Uterus (tissue), 4 donors: ENCODE data around the gene KYNU. TPM values are rescaled to one million over a fixed set of nuclear protein-coding genes. Genes with fewer than 3 reads are reported as not detected.
"Not testable (repeated sequence)": the region's sequence is repeated elsewhere in the genome, so short reads cannot be mapped to it uniquely, and the experiment has no call there.

Source experiments
- DNase-seq, 2 donors: peaks; one replicate each; pipeline ENCODE4 v3.0.0-alpha.2; 2019 to 2020
- H3K27ac ChIP-seq, 2 donors: fragments of 200-600 bp; sonication (generic); 1 replicate in 1 of 2; 2 replicates in 1 of 2; pipeline ENCODE4 v1.5.1; 2016 to 2018
- H3K27me3 ChIP-seq, 2 donors: fragments of 200-600 bp; sonication (generic); one replicate each; pipeline ENCODE4 v1.5.1; 2018 to 2019; ENCODE audit warnings: control low read depth in 1 of 2
- H3K36me3 ChIP-seq, 2 donors: fragments of 200-600 bp; sonication (generic); one replicate each; pipeline ENCODE4 v1.5.1; 2019; ENCODE audit warnings: control low read depth in 1 of 2
- H3K4me1 ChIP-seq, 2 donors: fragments of 200-600 bp; sonication (generic); one replicate each; pipeline ENCODE4 v1.5.1; 2018 to 2019; ENCODE audit warnings: control low read depth in 1 of 2
- H3K4me3 ChIP-seq, 2 donors: fragments of 200-600 bp; sonication (generic); 1 replicate in 1 of 2; 2 replicates in 1 of 2; pipeline ENCODE4 v1.5.1; 2018 to 2019; ENCODE audit warnings: mild to moderate bottlenecking in 1 of 2
- H3K9me3 ChIP-seq, 2 donors: fragments of 200-600 bp; sonication (generic); one replicate each; pipeline ENCODE4 v1.5.1; 2019; ENCODE audit warnings: control low read depth in 1 of 2
- POLR2A ChIP-seq, 2 donors: fragments of 450-650 bp; IDR thresholded peaks; one replicate each; pipeline ENCODE4 v1.6.1; 2016; ENCODE audit warnings: antibody characterized with exemption in 2 of 2, mild to moderate bottlenecking in 1 of 2, moderate library complexity in 1 of 2
- intact Hi-C: fragments of 100-400 bp; cut with DNase I; formaldehyde crosslinking; loops from one replicate; pipeline ENCODE4 v1.15.1; 2023; ENCODE audit warnings: low total_unique reads
- total RNA-seq, 4 donors: library from RNA; depleted of rRNA in 3 of 4; stranded (reverse); fragments of >200 nt in 3 of 4; gene quantifications; one replicate each; pipeline versions ENCODE4 v1.1.0 to v1.2.4, GENCODE V29; 2014 to 2023
- TF ChIP-seq, protein P1 (sequence below), 4 experiments: fragments of 200-600 bp in 2 of 4; fragments of 450-650 bp in 2 of 4; sonication (generic) in 2 of 4; IDR thresholded peaks; one replicate each; pipeline ENCODE4 v1.5.1; 2016 to 2019; ENCODE audit warnings: antibody characterized with exemption in 4 of 4, mild to moderate bottlenecking in 2 of 4, moderate library complexity in 1 of 4
- donor health status: DM: yes; HTN: yes; CAD: no.

KYNU gene
- total RNA-seq, 4 donors from 2014 or later = 1.9 to 5.3 (median 2.1) TPM; not detected in 1

DNA sequence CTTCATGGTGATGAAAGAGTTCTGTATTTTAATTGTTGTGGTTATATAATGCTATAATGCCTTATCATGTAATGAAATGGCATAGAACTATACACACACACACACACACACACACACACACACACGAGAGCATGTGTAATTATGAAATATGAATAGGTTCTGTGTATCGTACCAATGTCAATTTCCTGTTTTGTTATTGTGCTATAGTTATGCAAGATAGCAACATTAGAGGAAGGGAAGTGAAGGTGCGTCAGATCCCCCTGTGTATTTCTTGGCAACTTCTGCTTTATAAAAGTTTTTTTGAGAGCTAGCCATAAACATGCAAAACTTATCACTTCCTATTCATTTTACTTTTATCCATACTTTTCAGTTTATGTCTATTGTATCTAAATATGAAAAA lies 191.0 kb downstream of the KYNU start:
- TF ChIP-seq, protein P1, sequence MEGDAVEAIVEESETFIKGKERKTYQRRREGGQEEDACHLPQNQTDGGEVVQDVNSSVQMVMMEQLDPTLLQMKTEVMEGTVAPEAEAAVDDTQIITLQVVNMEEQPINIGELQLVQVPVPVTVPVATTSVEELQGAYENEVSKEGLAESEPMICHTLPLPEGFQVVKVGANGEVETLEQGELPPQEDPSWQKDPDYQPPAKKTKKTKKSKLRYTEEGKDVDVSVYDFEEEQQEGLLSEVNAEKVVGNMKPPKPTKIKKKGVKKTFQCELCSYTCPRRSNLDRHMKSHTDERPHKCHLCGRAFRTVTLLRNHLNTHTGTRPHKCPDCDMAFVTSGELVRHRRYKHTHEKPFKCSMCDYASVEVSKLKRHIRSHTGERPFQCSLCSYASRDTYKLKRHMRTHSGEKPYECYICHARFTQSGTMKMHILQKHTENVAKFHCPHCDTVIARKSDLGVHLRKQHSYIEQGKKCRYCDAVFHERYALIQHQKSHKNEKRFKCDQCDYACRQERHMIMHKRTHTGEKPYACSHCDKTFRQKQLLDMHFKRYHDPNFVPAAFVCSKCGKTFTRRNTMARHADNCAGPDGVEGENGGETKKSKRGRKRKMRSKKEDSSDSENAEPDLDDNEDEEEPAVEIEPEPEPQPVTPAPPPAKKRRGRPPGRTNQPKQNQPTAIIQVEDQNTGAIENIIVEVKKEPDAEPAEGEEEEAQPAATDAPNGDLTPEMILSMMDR (IDR thresholded peaks at IDR 0.05) = no peak
- no peaks in the 10 kb centered on the region for H3K9me3 ChIP-seq
- no peaks in the 10 kb centered on the region for H3K27me3 ChIP-seq
- H3K27ac ChIP-seq = no peak overlapping the region
- intact Hi-C loops = no loop called here
- no peaks in the 10 kb centered on the region for H3K36me3 ChIP-seq
- DNase-seq = no peak
- no peak overlapping the region for H3K4me3 ChIP-seq
- H3K4me1 ChIP-seq = no peaks in the 10 kb centered on the region

DNA sequence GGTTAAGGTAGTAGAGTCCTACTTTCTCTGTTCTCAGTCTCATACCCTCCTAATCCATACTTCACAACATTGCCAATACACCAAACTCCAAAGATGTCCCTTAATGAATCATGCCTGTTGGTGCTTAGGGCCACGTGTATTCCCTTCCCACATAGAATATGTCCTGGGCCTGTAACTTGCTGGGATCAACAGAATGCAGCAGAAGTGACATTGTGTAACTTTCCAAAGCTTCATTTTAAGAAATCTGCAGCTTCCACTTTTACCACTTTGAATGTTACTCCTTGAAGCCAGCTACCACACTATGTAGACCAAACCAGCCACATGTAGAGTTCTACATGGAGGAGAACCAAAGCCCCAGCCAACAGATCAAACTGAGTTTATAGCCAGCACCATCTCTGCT lies 193.2 kb downstream of the KYNU start:
- no peak for DNase-seq
- Histone ChIP-seq H3K4me1 (no peaks in the 10 kb centered on the region), H3K27ac (no peak overlapping the region), H3K36me3 (no peaks in the 10 kb centered on the region), H3K4me3 (no peak overlapping the region), H3K9me3 (no peaks in the 10 kb centered on the region), H3K27me3 (no peaks in the 10 kb centered on the region)
- intact Hi-C loops = no loop called here
- no peak for TF ChIP-seq POLR2A (IDR thresholded peaks at IDR 0.05)
- TF ChIP-seq, protein P1 (IDR thresholded peaks at IDR 0.05) = no peak

DNA sequence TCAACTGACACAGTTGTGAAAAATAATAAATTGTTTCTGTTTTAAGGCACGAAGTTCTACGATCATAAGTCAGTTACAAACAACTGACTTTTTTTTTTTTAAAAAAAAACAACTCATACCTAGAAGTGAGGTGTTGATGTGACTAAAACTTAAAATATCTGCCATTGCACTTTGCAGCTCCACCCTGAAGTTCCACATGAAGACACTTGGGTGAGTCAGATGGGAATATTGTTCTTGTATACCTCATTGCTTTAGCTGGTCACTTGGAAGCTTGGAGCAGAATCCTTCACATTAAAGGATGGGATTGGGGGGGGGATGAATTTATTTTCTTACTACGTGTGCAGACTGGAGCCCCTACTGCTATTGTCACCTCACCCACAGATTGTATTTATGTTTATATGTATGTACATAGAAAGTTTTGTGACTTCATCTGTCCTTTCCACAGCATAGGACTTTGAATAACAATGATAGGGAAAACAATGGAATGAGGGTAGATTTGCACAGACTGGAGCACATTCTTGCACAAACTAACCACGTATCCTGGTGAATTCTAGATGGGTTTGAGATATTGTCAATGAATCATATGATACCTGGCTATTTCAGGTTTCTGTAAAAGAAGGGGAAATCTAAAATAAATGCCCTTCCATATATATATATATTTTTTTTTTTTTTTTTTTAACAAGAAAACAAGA lies 193.9 kb downstream of the KYNU start:
- no peak for DNase-seq

DNA sequence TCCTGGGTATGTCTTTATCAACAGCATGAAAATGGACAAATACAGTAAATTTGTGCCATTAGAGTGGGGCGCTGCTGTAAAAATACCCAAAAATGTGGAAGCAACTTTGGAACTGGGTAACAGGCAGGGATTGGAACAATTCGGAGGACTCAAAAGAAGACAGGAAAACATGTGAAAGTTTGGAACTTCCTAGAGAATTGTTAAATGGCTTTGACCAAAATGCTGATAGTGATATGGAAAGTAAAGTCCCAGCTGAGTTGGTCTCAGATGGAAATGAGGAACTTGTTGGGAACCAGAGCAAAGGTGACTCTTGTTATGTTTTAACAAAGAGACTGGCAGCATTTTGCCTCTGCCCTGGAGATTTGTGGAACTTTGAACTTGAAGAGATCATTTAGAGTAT lies 197.4 kb downstream of the KYNU start:
- H3K27ac ChIP-seq, H3K4me1 ChIP-seq, intact Hi-C loops, H3K36me3 ChIP-seq, H3K27me3 ChIP-seq, DNase-seq, H3K4me3 ChIP-seq, H3K9me3 ChIP-seq: not testable (repeated sequence)

More for the DNA sequence above, 193.9 kb downstream of the KYNU start:
- no peaks in the 10 kb centered on the region for H3K9me3 ChIP-seq
- no peaks in the 10 kb centered on the region for H3K36me3 ChIP-seq
- no peaks in the 10 kb centered on the region for H3K4me1 ChIP-seq
- H3K27ac ChIP-seq = no peak overlapping the region
- no peak overlapping the region for H3K4me3 ChIP-seq
- no peak for TF ChIP-seq POLR2A (IDR thresholded peaks at IDR 0.05)
- TF ChIP-seq, protein P1 (IDR thresholded peaks at IDR 0.05) = no peak
- no peaks in the 10 kb centered on the region for H3K27me3 ChIP-seq
- intact Hi-C loops = no loop called here

DNA sequence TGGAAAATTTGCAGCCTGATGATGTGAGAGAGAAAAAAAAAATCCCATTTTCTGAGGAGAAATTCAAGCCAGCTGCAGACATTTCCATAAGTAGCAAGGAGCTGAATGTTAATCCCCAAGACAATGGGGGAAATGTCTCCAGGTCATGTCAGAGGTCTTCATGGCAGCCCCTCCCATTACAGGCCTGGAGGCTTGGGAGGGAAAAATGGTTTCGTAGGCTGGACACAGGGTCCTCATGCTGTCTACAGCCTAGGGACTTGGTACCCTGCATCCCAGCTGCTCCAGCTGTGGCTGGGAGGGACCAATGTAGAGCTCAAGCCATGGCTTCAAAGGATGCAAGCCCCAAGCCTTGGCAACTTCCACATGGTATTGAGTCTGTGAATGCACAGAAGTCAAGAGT lies 198.2 kb downstream of the KYNU start:
- intact Hi-C loops = no loop called here
- TF ChIP-seq, protein P1 (IDR thresholded peaks at IDR 0.05) = no peak
- no peak for TF ChIP-seq POLR2A (IDR thresholded peaks at IDR 0.05)
- H3K27ac ChIP-seq = no peak overlapping the region
- no peaks in the 10 kb centered on the region for H3K4me1 ChIP-seq
- H3K27me3 ChIP-seq = no peaks in the 10 kb centered on the region
- no peak for DNase-seq
- H3K4me3 ChIP-seq = no peak overlapping the region
- no peaks in the 10 kb centered on the region for H3K36me3 ChIP-seq
- H3K9me3 ChIP-seq = no peaks in the 10 kb centered on the region

DNA sequence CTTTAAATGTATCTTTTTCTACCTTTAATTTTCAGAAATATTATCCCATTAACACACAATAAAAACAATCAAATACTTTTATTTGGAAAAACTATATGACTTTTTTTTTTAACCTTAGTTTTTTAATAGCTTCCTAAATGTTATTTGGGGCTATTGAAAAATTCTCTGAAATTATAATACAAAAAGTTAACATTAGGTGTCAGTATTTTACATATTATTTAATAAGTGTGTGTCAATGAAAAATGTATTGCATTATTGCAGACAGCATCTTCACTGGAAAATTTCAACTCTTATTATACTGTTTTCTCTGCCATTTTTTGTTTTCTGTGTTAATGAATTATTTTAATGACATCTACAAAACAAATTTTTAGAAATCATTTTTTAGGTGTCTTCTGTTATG lies 200.6 kb downstream of the KYNU start:
- Histone ChIP-seq H3K27ac (no peak overlapping the region), H3K4me3 (no peak overlapping the region), H3K27me3 (no peaks in the 10 kb centered on the region), H3K4me1 (no peaks in the 10 kb centered on the region), H3K9me3 (no peaks in the 10 kb centered on the region), H3K36me3 (no peaks in the 10 kb centered on the region)
- no peak for DNase-seq
- intact Hi-C loops = no loop called here
- no peak for TF ChIP-seq POLR2A (IDR thresholded peaks at IDR 0.05)
- TF ChIP-seq, protein P1 (IDR thresholded peaks at IDR 0.05) = no peak
